NCI-H128 (cell line): Measurements from ENCODE around the gene PSD4.

Source experiments
- DNase-seq: peaks from one replicate; lab custom pipeline; 2025; ENCODE audit not compliant: unreplicated experiment; lab: John Stamatoyannopoulos, UW

The PSD4 gene

GRCh38 chr2:113258471-113259147, 84.8 kb downstream of the PSD4 start:
- no peak for DNase-seq
